GM18870 (cell line): Measurements from ENCODE around the gene POTEI.
"Not testable (repeated sequence)": the region's sequence is repeated elsewhere in the genome, so short reads cannot be mapped to it uniquely, and the experiment has no call there.

Source experiments
- ATAC-seq: cut with Tn5 transposase; IDR thresholded peaks from one replicate; pipeline ENCODE4 v1.9.1; 2021; ENCODE audit warnings: moderate library complexity; ENCODE audit not compliant: unreplicated experiment

POTEI gene

GRCh38 chr2:130509228-130509627, at the start of gene POTEI:
Gene POTEI (minus strand): TSS chr2:130509328. CDS start chr2:130509235, 93 bp downstream.
- ATAC-seq = not testable (repeated sequence)

GRCh38 chr2:130556441-130556840, 47.3 kb upstream of the POTEI start:
- not testable (repeated sequence) for ATAC-seq

GRCh38 chr2:130554178-130554577, 45.0 kb upstream of the POTEI start:
- not testable (repeated sequence) for ATAC-seq

DNA sequence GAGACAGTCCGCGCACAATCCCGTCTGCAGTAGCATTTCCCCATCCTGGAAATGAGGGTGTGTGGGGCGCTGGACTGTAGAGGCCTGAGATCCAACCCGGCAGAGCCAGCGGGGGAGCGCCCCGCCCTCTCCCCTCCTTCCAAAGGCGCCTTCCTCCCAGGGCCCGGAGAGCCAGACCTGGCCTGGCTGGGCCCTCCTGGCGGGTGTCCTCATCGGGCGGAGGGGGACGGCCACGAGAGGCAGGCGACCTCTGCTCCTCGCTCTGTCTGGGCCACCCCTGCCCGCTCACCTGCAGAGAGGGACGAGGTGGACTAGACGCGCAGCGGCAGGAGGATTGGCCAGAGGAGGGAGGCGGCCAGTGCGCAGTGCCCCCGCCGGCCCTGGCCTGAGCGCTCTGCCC, 40.3 kb upstream of the POTEI start:
- not testable (repeated sequence) for ATAC-seq

GRCh38 chr2:130548418-130548817, 39.3 kb upstream of the POTEI start:
- not testable (repeated sequence) for ATAC-seq

- ATAC-seq = not testable (repeated sequence)
Observed at GRCh38 chr2:130544978-130545377, 35.9 kb upstream of the POTEI start.

DNA sequence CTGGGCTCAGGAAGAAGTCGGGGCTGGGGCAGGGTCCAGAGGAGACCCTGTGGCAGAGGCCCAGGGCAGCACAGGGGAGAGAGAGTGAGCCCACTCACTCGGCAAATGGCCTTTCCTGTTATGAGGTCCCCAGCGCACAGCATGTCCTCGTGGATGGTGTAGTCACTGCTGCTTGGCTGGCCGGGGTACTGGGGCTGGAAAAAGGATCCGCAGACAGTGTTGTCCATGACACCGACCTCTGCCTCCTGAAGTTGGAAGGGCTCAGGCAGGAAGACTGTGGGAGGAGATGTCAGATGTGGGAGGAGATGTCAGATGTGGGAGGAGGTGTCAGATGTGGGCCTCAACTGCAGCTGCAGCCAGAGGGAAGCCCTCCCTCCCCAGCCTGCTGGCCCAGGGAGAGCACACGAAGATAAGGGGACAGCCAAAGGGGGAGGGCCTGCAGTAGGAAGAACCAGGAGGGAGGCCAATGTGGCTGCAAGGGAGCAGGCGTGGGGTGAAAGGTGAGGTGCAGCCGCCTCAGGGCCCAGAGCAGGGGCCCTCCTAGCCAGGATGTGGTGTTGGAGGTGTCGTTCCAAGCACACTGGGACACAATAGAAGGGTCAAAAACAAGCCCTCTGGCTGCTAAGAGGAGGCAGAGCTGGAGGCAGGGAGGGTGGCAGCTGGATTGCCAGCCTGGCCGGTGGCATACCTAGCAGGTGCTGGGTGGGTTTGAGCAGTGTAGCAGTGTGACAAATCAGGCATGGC, 34.8 kb upstream of the POTEI start:
- ATAC-seq = not testable (repeated sequence)

DNA sequence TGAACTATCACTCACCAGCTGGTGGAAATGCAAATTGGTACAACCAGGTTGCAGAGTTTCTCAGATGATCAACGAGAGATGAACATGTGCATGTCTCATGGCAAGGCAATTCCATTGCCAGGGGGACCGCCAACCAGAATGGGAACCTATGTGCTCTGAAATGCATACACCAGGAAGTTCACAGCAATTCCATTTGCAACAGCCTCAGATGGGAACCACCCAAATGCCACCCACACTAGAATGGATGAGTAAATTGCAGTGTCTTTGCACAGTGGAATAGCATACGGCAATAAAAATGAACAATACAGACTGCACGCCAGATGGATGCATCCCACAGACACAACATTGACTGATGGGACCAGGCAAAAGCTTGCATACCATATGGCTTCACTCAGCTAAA, 33.7 kb upstream of the POTEI start:
- ATAC-seq = not testable (repeated sequence)

DNA sequence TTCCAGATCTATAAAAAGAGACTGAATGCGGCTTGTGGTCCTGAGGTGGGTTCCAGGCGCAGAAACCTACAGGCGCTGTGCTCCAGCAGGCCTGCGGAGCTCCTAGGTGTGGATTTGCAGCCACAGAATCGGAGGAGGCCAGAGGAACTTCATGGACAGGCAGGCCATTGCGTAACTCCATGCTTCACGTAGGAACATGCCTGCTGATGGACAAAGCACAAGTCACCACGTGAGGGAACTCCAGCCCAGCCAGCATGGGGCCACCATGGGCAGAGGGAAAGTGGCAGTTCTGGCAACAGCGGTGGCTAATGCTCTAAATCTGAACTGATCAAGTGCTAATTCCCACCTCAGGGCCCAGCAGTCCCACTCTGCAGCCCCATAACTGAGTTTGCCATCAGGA, 29.1 kb upstream of the POTEI start:
- ATAC-seq = not testable (repeated sequence)

DNA sequence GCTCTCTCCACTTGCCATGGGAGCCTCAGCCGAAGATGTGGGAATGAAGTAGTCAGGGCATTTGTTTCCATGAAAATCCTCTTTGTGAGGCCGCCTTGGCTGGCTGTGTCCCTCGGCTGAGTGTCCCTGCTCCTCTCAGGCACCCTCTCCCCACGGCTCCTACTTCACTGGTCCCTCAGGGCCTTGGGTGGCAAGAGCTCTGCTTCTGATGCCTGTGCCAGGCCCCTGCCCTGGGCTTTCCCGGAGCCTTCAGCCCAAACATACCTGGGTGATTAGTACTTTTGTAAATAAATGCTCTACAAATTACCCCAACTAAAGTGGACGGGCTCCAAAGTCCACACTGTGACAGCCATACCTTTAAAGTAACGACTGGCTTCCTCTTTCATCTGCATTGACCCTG, 27.5 kb upstream of the POTEI start:
- ATAC-seq = not testable (repeated sequence)

GRCh38 chr2:130531672-130532071, 22.5 kb upstream of the POTEI start:
- ATAC-seq = not testable (repeated sequence)

- peak; percentile 94 for ATAC-seq
Observed at GRCh38 chr2:130531225-130531624, 22.1 kb upstream of the POTEI start.

DNA sequence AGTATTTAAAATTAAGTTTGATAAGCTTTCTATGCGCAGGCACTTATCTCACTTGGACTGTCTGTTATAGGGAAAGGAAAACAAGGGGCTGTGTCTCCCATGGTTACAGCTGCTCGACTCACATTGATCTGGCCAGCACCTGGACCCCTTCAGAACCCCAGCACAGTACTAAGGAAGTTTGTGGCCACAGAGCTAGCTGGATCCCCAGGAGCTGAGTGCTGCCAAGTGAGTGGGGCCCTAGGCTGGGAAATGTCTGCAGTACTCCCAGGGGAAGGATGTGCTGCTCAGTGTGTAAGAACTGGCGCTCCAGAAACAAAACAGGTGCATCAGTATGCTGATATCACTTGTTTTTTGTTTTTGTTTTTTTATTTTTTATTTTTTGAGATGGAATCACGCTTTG, 21.1 kb upstream of the POTEI start:
- not testable (repeated sequence) for ATAC-seq

DNA sequence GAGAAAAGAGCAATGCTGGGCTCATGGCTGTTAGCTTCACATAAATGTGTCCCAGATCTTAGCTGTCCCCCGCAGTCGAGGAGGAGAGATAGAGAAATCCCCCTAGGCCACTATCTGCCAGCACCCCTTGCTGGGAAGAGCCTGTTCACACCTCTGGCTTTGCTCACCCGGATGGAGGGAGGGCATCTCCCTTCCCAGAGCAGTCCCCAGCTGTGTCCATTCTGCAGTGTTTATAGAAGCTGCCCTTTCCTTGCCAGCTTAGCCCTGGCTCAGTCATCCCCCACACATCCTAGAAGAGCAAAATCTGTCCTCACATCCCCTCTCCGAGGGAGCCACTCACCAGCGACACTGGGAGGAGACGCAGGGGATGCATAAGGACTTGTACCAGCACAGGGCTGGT, 20.4 kb upstream of the POTEI start:
- not testable (repeated sequence) for ATAC-seq

- ATAC-seq = not testable (repeated sequence)
Observed at GRCh38 chr2:130527365-130527967, 18.3 kb upstream of the POTEI start.

DNA sequence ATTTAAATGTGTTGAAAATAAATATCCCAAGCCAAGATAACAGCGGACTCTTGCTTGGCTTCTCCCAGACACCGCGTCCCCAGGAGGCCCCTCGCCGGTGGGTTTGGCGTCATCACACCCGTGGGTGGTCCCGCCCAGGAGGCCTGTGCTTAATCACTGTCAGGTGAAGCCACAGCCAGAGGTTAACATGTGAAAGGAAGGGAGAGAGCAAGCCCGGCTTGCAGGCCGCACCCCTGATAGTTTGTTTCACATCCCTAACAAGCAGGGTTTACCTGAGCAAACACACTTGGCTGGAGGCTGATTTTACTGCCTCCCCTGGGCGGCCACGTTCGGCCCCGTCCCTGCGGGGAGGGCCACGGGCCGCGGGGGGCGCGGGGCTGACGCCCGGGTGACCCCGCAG, 13.3 kb upstream of the POTEI start:
- not testable (repeated sequence) for ATAC-seq

GRCh38 chr2:130520992-130521391, 11.9 kb upstream of the POTEI start, which contains the start of gene CFC1B:
Gene CFC1B (plus strand): TSS chr2:130521222. CDS start chr2:130521485, 263 bp downstream.
- ATAC-seq = not testable (repeated sequence)

- ATAC-seq = not testable (repeated sequence)
Observed at GRCh38 chr2:130518516-130519106, 9.5 kb upstream of the POTEI start.

DNA sequence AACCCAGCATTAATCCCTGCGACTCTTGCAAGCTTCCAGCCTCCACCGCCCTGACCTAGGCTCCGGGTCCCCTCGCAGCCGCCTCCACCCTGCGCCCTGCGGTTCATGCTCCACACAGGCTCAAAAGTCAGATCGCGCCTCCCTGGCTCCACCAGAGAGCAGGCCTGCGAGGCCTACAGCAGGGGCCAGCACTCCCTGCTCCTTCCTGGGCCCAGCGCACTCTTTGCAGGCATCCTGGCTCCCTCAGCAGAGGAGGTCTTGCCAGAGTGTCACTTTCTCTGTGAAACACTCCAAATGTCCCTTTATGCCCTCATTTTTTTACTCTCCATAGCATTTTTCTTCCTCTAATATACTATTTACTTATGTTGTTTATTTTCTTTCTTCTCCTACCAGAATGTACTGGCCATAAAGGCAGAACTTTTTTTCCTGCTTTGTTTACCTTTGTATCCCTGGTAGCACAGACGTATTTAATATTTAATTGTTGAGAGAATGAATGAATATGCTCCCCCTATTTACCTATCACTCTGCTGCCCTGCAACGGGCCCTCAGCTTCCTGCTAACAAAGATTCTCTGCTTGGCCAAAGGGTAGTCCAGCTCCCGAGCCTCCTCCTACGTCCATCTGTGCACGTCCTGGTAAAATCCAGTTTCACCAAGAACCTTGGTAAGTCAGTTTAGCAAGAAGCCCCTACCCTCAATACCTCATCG, 2.8 kb upstream of the POTEI start:
- not testable (repeated sequence) for ATAC-seq

DNA sequence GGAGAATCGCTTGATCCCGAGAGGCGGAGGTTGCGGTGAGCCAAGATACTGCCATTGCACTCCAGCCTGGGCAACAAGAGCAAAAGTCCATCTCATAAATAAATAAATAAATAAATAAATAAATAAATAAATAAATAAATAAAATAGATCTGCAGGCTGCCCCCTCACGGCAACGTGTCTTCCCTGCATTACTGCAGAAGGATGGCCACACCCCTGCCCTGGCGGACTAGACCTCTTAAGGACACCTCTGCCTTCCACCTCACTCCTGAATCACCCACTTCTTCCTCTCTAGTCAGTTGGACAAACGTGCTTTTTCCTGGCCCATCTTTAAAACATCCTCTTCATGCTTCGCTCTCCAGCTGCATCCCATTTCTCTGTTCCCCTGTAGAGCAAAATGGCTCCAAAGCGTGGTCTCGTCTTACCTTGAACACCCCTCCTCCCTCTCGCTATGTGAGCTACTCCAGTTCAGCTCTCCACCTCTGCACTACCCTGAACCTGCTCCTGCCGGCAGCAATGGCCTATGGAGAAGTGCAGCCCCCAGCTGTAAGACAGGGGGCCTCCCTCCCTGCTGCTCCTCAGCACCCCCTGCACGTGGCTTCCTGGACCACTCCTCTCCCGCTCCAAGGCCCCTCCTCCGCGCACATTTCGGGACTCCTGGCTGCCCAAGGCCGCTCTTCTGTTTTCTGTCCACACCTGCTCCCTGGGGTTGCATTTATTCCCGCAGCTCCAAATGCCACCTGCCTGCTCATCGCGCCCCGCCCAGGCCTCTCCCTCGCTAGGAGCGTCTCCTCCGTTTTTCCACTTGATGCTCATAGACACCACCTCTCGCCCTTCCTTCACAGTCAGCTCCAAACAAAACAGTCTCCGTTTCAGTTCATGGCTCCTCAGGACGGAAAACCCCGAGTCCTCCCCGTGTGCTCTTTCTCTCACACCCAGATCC, 1.9 kb upstream of the POTEI start:
- not testable (repeated sequence) for ATAC-seq
